Measurements from ENCODE around the gene REP15. TPM values are rescaled to one million over a fixed set of nuclear protein-coding genes. Genes with fewer than 3 reads are reported as not detected.

The REP15 gene
- total RNA-seq, 1 donor from 2014 or later: 0.35 TPM

DNA sequence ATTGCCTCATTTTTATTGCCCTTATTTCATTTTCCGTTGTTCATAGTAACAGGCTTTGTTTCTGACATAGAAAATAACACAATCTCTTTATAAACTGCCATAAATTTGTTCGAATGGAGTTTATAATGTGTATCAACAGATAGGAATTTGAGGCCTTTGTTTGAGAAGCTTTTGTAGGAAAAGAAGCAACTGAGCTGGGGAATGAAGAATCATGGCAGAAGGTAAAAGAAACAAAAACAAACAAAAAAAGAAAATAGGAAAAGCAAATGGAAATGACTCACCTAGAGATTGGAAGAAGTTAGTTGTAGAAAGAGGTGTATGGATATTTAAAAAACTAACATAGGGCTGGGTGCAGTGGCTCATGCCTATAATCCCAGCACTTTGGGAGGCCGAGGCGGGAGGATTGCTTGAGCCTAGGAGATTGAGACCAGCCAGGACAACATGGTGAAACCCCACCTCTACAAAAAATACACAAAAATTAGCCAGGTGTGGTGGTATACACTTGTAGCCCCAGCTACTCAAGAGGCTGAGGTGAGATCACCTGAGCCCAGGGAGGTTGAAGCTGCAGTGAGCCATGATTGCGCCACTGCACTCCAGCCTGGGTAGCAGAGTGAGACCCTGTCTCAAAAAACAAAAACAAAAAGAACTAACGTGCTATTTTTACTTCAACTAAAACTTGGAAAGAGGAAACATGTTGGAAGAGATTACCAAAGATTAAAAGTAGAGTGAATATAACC lies 523 bp upstream of the REP15 start:
- ChIA-PET POLR2A (no interaction called here), CTCF (no interaction called here)
- Mint-ChIP-seq H3K4me1 (no peaks in the 10 kb centered on the region), H3K27ac (no peak overlapping the region), H3K9me3 (no peaks in the 10 kb centered on the region), H3K27me3 (peaks cover 6% of the 10 kb centered on the region), H3K36me3 (ENCODE audit: low read depth) (peaks cover 8% of the 10 kb centered on the region), H3K4me3 (no peak overlapping the region)
- TF ChIP-seq, protein P1, sequence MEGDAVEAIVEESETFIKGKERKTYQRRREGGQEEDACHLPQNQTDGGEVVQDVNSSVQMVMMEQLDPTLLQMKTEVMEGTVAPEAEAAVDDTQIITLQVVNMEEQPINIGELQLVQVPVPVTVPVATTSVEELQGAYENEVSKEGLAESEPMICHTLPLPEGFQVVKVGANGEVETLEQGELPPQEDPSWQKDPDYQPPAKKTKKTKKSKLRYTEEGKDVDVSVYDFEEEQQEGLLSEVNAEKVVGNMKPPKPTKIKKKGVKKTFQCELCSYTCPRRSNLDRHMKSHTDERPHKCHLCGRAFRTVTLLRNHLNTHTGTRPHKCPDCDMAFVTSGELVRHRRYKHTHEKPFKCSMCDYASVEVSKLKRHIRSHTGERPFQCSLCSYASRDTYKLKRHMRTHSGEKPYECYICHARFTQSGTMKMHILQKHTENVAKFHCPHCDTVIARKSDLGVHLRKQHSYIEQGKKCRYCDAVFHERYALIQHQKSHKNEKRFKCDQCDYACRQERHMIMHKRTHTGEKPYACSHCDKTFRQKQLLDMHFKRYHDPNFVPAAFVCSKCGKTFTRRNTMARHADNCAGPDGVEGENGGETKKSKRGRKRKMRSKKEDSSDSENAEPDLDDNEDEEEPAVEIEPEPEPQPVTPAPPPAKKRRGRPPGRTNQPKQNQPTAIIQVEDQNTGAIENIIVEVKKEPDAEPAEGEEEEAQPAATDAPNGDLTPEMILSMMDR (IDR thresholded peaks at IDR 0.05): no peak
- DNase-seq (no peak), ATAC-seq (ENCODE audit: low read depth) (no peak)
- intact Hi-C loops (cut with micrococcal nuclease): no loop called here

DNA sequence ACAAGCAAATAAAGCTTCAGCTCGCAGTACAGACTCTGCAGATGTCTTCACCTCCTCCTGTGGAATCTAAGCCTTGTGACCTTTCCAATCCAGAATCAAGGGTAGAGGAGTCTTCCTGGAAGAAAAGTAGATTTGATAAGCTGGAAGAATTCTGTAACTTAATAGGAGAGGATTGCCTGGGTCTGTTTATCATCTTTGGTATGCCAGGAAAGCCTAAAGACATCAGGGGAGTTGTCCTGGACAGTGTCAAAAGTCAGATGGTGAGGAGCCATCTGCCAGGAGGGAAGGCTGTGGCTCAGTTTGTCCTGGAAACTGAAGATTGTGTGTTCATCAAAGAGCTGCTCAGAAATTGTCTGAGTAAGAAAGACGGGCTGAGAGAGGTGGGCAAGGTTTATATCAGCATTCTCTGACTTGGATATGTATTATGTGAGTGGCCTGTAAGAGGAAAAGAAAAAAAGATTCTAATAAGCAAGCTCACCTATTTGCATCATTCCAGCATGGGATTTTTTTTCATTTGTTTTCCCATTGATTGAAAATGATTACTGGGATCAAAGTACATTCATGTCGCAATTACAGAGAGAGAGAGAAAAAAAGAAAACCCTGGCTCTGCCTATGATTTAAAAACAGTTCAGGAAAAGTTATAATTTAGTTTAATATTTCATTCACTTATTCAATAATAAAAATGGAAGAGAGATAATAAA lies 767 bp downstream of the REP15 start:
- no peak for ATAC-seq (ENCODE audit: low read depth)
- TF ChIP-seq, protein P1 (IDR thresholded peaks at IDR 0.05): no peak
- Mint-ChIP-seq H3K36me3 (ENCODE audit: low read depth) (peaks cover 2% of the 10 kb centered on the region), H3K27ac (no peak overlapping the region), H3K4me1 (no peaks in the 10 kb centered on the region), H3K4me3 (no peak overlapping the region), H3K9me3 (no peaks in the 10 kb centered on the region), H3K27me3 (peaks cover 6% of the 10 kb centered on the region)
- ChIA-PET CTCF (no interaction called here), POLR2A (no interaction called here)
- intact Hi-C loops (cut with micrococcal nuclease): no loop called here
- no peak for DNase-seq

DNA sequence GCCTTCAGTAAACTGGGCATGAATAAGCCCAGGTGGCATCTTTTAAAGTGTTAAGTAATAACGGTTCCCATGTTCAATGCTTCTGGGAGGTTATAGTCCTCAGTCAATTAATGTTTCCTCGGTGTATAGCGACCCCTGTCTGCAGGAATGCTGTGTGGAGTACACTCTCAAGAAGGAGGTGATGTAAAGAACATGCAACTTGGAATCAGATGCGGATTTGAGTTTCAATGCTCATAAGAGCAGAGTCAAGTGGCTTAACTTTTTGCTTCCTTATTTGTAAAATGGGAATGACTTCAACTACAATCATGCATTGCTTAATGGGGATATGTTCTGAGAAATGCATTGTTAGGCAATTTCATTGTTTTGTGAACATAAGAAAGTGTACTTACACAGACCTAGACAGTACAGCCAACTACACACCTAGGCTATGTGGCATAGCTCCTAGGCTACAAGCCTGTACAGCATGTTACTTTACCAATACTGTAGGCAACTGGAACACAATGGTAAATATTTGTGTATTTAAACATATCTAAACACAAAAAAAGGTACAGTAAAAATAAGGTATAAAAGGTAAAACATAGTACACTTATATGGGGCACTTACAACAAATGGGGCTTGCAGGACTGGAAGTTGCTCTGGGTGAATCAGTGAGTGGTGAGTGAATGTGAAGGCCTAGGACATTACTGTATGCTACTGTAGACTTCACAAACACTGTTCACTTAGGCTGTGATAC lies 7.6 kb downstream of the REP15 start:
- intact Hi-C loops (cut with micrococcal nuclease): loop anchor here (1.0 to 5.0 kb wide), 2 partner anchors 269 to 852 kb away; no protein-coding TSS in a partner anchor
- POLR2A ChIA-PET: no interaction called here
- no peaks in the 10 kb centered on the region for H3K36me3 Mint-ChIP-seq (ENCODE audit: low read depth)

DNA sequence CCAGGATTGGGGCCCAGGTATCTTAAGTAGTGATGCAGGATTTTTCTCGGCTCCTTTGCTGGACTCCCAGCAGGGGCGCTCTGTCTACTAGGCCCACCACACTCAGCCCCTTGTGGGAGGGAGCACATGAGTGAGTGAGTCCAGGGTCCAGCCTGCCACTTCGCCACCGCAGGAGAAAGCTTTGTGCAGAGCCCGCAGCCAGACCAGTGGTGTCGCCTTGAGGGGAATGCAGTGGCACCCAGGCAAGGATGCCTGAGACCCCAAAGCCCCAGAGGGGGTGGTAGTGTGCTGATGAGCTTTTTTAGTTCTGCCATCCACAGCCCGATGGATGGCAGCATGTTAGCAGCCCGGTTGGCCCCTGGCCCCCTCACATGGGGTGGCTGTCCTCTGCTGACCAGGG lies 9.0 kb downstream of the REP15 start:
- Mint-ChIP-seq H3K9me3 (no peaks in the 10 kb centered on the region), H3K4me1 (peaks cover under 1% of the 10 kb centered on the region), H3K27me3 (peaks cover 4% of the 10 kb centered on the region), H3K36me3 (ENCODE audit: low read depth) (peaks cover 2% of the 10 kb centered on the region), H3K27ac (no peak overlapping the region), H3K4me3 (no peak overlapping the region)
- POLR2A ChIA-PET: no interaction called here
- TF ChIP-seq, protein P1 (IDR thresholded peaks at IDR 0.05): no peak
- no peak for DNase-seq
- no peak for ATAC-seq (ENCODE audit: low read depth)
- intact Hi-C loops (cut with micrococcal nuclease): no loop called here
- CTCF ChIA-PET: interaction anchor here (0.7 kb wide), 1 partner anchor 271 kb away, joined by 3 read pairs; no protein-coding TSS in a partner anchor

More for the DNA sequence above, 7.6 kb downstream of the REP15 start:
- TF ChIP-seq, protein P1 (IDR thresholded peaks at IDR 0.05): no peak
- CTCF ChIA-PET: no interaction called here
- DNase-seq (no peak), ATAC-seq (ENCODE audit: low read depth) (peak; percentile 92)
- Mint-ChIP-seq H3K27me3 (peaks cover 9% of the 10 kb centered on the region), H3K27ac (no peak overlapping the region), H3K4me3 (no peak overlapping the region), H3K9me3 (no peaks in the 10 kb centered on the region), H3K4me1 (no peaks in the 10 kb centered on the region)

DNA sequence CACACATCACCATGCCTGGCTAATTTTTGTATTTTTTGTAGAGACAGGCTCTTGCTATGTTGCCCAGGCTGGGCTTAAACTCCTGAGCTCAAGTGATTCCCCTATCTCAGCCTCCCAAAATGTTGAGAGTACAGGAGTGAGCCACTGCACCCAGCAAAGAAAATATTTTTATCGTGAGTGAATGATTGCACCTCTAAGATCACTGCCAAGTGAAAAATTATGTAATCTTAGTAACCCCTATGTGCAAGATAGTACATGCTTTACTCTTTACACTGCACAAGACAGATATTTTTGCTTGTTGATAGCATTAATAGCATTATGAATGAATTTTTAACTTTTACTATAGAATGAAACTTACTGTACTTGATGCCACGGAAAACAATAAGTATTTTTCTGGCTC lies 11.0 kb downstream of the REP15 start:
- no peak overlapping the region for H3K27ac Mint-ChIP-seq
- H3K9me3 Mint-ChIP-seq: no peaks in the 10 kb centered on the region
- ChIA-PET CTCF (interaction anchor here (0.9 kb wide), 1 partner anchor 273 kb away, joined by 4 read pairs; no protein-coding TSS in a partner anchor), POLR2A (no interaction called here)
- TF ChIP-seq, protein P1 (IDR thresholded peaks at IDR 0.05): no peak
- DNase-seq (no peak), ATAC-seq (ENCODE audit: low read depth) (no peak)
- H3K4me3 Mint-ChIP-seq: no peak overlapping the region
- H3K4me1 Mint-ChIP-seq: peaks cover 17% of the 10 kb centered on the region
- H3K36me3 Mint-ChIP-seq (ENCODE audit: low read depth): peaks cover 19% of the 10 kb centered on the region
- intact Hi-C loops (cut with micrococcal nuclease): no loop called here
- H3K27me3 Mint-ChIP-seq: peaks cover 3% of the 10 kb centered on the region

Measured in activated B cell treated with CpG ODN at 0.5 μM for 24 hours (primary cell).